Mammary epithelial cell (primary cell): ENCODE measurements around the gene NRM.

ENCODE experiments used
- CTCF ChIP-seq, 2 donors: IDR thresholded peaks in 1 of 2; conservative IDR thresholded peaks in 1 of 2; 2 replicates each; pipeline ENCODE4 v1.5.1; 2011 to 2012; ENCODE audit warnings: inconsistent platforms in 2 of 2, low read length in 2 of 2, mild to moderate bottlenecking in 2 of 2, control low read depth in 1 of 2, low read depth in 1 of 2; ENCODE audit not compliant: insufficient read depth in 1 of 2; ENCODE audit errors: extremely low read depth in 1 of 2
- EZH2 ChIP-seq: IDR thresholded peaks from 2 replicates; pipeline ENCODE4 v1.6.1; 2012; ENCODE audit warnings: low read length, inconsistent platforms, borderline replicate concordance

- TF ChIP-seq CTCF (conservative IDR thresholded peaks at IDR 0.05 in 1 of 2, IDR thresholded peaks at IDR 0.05 in 1 of 2; ENCODE audit: extremely low read depth in 1 of 2, insufficient read depth in 1 of 2, low read depth in 1 of 2, low read length in 2 of 2) (no peak), EZH2 (no peak)
These were observed at the start of gene NRM for GRCh38 chr6:30690403-30691207.
